NCI-H82 treated with DMSO at 0.1 percent for 48 hours (cell line): ENCODE results near the gene REG1B.
"Not testable (repeated sequence)": the region's sequence is repeated elsewhere in the genome, so short reads cannot be mapped to it uniquely, and the experiment has no call there.

Experiments used
- DNase-seq: peaks from one replicate; lab custom pipeline; 2025; ENCODE audit not compliant: unreplicated experiment; lab: John Stamatoyannopoulos, UW

Gene REG1B

DNA sequence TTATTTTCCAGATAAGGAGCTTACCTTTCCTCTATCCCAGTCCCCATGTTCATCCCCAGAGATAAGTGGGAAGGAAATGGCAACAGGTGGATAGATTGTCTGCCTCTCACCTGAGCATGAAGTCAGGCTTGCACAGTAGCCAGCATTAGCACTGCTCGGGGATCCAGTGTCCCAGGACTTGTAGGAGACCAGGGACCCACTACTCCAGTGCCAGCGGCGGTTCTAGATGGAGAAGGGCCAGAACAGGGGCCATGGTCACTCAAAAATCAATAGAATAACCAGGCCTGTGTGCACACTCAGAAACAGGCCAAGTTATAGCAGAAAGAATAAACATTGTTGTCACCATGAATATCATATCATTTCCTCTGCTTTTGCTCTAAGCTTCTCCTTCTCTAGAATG, 2.4 kb downstream of the REG1B start:
- DNase-seq = no peak

DNA sequence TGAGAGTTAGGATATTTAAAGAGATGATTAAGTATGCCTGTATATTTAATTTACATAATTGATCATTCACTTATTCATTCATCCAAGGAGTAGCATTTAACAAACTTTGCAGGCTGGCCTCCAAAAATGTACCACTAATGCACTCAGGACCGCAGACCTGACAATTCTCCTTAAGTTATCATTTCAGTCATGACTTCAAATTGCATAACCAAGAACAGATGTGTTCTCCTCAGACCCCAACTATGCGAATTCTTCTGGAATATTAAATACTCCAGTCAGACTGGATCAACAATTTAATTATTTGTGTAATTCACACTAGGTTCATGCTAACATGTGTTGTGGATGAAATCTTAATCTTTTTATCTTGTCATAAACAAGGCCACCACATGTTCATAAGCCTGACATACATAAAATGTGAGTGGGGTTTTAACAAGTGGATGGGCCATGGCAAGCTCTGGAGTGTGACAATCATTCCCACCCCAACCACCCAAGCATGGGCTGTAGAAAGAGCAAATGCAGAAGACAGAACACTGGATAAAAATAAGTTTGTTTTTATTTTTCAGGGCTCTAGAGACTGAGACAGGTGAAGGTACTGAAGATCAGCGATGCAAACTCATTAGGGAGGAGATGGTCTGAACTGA, 3.2 kb downstream of the REG1B start:
- no peak for DNase-seq

DNA sequence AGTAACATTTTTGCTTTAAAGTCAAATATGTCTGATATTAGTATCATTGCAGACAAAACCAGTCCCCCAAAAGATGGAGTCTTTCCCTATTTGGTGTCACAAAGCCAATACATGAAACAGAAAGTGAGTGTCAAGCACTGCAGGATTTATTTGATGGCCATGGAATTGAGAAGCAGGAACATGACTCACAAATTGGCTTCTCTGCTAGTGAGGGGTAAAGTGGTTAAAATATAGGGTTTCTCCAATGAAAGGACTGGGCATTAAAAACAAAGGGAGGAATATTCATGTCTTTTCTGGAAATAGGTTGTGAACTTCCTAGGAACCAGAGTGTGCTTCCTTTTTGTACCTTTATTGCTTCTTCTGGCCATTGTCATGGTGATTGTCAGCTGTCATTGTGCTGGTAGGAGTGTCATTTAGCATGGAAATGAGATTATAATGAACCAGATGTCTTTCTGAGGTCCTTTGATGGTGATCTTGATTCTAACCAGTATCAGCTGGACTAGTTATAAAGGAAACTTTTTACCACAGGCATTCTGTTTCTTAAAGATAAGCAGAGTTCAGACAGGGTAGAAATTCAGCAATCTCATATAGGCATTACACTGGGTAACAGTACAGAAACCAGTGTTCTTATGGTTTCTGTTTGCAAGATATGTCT, 4.1 kb downstream of the REG1B start:
- no peak for DNase-seq

DNA sequence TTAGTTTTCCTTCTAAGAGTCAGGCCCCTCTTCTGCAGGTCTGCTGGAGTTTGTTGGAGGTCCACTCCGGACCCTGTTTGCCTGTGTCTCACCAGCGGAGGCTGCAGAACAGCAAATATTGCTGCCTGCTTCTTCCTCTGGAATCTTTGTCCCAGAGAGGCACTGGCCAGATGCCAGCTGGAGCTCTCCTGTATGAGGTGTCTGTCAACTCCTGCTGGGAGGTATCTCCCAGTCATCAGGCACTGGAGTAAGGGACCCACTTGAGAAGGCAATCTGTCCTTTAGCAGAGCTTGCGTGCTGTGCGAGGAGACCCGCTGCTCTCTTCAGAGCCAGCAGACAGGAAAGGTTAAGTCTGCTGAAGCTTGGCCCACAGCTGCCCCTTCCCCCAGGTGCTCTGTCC, 4.8 kb downstream of the REG1B start:
- no peak for DNase-seq

DNA sequence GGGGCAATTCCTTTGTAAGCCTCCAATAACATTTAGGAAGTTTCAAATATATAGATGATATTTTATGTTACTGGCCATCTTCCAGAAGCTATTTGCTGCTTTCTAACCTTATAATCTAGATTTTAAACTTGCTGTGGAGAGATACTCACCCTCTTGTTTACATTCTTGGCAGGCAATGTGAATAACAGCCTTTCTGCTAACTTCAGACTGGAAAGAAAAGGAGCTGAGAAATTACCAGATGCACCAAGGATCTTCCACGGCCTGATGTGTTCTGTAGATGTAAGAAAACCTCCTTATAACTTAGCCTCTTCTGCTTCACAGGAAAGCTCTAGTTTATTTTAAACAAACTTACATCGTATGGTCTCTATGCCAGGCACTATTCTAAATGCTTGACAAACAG, 16.7 kb downstream of the REG1B start:
- DNase-seq = no peak

DNA sequence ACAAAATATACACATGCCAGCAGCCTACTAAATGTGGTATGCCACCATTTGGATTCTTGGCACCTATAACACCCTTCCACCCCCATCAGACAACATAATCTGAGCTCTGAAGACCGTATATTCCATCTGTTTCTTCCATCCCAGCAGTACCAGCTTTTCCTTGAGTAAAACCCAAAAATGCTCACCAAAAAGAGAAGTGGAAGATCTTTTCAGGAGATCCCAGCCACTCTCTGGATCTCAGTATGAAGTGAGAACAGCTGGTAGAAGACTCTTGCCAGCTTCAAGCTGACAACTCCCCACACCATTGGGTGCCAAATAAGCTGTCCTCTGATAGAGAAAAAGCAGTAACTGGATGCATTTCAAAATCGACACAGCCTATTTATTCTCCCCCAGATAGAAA, 22.6 kb downstream of the REG1B start:
- no peak for DNase-seq

DNA sequence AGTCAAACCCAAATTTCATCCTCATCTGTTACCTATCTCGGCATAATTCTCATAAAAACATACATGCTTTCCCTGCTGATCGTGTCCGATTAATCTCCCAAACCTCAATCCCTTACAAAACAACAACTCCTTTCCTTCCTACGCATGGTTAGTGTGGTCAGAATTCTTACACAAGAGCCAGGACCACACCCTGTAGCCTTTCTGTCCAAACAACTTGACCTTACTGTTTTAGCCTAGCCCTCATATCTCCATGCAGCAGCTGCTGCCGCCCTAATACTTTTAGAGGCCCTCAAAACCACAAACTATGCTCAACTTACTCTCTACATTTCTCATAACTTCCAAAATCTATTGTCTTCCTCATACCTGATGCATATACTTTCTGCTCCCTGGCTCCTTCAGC, 33.0 kb downstream of the REG1B start:
- not testable (repeated sequence) for DNase-seq

DNA sequence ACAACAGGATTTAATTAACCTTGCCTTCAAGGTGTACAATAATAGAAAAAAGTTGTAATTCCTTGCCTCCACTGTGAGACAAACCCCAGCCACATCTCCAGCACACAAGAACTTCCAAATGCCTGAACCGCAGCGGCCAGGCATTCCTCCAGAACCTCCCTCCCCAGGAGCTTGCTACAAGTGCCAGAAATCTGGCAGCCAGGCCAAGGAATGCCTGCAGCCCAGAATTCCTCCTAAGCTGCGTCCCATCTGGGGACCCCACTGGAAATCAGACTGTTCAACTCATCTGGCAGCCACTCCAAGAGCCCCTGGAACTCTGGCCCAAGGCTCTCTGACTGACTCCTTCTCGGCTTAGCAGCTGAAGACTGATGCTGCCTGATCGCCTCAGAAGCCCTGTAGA, 34.3 kb downstream of the REG1B start:
- not testable (repeated sequence) for DNase-seq

DNA sequence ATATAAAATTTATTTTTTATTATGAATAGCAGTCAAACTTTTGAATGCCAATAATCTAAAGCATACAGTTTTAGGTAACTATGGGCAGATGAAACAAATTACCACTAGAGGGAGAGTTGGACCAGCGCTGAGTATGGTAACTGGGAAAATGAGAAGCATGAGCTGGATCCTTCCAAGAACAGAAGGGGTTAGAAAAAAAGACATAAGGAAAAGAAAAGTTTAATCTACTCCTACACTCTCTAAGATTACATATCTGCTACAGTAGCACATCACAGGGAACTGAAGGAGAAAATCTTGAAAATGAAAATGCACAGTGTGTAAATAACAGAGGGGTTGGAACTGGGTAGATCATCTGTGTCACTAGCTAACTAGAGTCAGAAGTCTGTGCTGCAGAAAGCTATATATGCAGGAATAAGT, 46.8 kb downstream of the REG1B start:
- DNase-seq = peak; percentile 43

DNA sequence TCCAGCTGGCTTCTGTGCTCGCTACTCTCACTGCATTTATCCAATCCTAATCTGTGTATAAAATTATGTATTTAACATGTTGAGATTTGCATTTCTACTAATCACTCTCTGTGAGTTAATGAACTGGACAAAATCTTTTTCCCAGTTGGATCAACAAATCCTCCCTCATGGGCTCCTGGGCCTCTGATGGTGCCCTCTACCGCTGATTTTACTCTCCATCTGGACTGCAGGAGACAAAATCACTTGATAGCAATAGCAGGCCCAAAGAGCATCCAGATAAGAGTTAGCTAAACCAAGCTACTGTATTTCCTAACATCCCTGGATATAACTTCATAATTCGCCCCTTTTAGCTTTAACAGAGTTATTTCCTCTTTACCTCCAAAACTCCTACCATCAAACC, 47.8 kb downstream of the REG1B start:
- no peak for DNase-seq
